ENCODE measurements around the gene NRXN2.

GRCh38 chr11:64723117-64723906 lies at the start of gene NRXN2:
- no peak for TF ChIP-seq EZH2 (IDR thresholded peaks at IDR 0.05; ENCODE audit: insufficient read depth, poor library complexity, severe bottlenecking)
- TF ChIP-seq EZH2phosphoT487 (IDR thresholded peaks at IDR 0.05; ENCODE audit: insufficient read depth, low read depth), result no peak

All from GM23248 (cell line).